Measurements from ENCODE around the gene OGDHL.
"Not testable (repeated sequence)": the region's sequence is repeated elsewhere in the genome, so short reads cannot be mapped to it uniquely, and the experiment has no call there.

OGDHL gene

DNA sequence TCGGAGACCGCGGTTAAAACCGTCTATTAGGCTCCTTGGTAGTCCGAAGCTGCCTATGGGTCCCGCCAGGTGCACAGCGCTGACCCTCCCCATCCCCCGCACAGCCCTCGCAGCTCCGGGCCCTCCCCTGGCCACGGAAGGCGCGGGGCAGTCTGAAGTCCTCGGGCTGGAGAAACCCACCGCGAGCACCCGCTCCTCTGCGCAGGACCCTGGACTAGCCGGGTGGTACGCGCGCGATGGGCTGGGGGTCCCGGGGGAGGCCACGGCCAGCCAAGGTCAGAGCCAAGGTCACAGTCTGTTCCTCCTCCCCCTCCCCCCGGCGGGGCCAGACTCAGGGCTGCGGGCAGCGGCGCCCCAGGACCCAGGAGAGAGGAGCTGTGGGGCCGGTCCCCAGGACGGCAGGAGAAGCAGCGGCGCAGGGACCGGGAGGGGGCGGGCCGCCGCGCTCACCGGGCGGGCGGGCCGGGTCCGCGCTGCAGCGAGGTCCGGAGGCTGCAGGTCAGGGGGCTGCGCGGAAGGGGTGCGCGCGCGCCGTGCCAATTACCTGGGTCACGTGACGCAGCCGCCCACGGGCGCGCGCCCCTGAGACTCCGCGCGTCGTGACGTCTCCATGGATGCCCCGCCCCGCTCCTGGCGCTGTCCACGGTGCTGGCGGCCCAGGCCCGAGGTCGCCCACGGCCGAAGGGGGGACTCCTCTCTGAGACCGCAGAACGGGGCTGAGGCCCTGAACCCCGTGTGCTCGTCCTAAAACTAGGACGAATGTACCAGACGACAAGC lies at the start of gene OGDHL:
OGDHL (minus strand) TSS at position 535 of the 777 bp plus-strand sequence. CDS start 3,731 bp downstream, outside the sequence.
- peak; percentile 47 for DNase-seq

DNA sequence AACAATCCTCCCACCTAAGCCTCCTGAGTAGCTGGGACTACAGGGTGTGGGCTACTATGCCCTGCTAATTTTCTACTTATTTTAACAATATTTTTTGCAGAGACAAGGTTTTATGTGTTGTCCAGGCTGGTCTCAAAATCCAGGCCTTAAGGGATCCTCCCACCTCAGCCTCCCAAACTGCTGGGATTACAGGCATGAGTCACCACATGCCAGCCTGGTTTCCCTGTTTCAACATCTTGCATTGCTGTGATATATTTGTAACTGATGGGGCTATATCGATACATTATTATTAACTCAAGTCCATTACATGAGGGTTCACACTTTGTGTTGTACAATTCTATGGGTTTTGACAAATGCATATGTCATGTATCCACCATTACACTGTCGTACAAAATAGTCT lies 41.9 kb upstream of the OGDHL start:
- no peak for DNase-seq

DNA sequence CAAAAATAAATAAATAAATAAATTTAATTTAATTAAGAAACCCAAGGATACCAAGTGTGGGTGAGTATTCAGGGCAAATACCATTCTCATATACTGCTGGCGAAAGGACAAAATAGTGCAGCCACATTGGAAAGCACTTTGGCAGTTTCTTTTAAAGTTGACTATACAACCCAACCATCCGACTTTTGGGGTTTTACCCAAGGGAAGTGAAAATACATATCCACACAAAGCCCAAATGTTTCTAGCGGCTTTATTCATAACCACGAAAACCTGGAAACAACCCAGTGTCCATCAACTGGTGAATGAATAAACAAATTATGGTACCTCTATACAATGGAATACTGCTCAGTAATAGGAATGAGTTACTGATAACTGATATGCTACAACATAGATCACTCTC lies 36.2 kb upstream of the OGDHL start:
- no peak for DNase-seq

DNA sequence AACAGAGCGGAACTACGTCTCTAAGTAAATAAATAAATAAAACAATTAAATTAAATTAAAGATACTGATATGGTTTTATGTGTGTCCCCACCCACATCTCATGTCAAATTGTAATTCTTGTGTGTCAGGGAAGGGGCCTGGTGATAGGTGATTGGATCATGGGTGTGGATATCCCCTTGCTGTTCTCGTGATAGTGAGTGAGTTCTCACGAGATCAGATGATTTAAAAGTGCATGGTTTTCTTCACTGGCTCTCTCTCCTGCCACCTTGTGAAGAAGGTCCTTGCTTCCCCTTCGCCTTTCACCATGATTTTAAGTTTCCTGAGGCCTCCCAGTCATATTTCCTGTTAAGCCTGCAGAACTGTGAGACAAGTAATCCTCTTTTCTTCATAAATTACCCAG lies 29.0 kb upstream of the OGDHL start:
- no peak for DNase-seq

DNA sequence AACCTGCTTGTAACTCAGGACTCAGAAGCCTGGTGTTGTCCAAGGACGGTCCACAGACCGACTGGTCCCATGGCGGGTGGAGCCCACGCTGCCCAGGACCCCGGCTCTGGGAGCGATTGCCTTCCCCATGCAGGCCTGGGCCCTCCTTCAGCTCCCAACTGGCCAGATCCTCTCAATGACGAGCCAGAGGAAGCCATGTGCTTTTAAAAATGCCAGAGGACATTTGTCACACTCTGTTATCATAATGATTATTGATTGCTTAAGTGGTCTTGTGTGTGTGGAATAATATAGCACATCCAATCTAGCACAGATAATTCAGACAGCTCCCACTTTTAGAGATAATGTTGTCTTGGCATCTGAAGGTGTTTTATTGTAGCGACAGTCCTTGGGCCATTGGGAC lies 22.6 kb upstream of the OGDHL start:
- no peak for DNase-seq

DNA sequence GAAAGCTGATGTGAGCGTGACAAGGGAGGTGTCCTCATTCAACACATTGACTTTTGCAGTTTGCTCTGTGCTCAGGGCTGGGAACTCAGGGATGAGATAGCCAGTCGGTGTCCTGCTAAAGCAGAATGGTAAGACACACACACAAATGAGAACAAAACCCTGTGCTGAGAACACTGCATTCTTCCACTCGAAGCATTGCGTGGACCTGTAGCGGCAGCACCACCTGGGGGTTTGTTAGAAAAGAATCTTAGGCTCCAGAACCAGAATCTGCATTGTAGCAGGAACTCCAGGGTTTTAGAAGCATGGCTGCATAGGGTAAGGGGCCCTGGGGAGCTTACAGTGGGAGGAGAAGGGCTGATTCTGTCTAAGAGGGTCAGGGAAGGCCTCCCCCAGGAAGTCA lies 21.5 kb upstream of the OGDHL start:
- no peak for DNase-seq

DNA sequence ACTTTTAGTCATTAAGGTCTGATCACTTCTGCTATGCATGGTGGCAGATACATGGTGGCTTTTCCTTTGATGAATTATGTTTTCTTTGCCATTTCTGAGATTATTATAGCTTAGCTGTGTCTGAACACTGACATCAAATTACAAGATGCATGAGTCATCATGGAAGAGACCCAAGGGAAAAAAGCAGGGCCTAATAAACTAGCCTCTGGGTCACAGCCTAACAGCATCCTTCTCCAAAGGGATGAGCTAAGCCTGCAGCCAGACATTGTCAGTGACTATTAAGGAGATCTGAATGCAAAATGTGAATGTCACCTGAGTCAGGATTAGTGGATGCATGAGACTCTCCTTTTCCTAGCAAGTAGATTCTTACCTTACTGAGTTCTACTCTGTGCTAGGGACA lies 19.1 kb upstream of the OGDHL start:
- no peak for DNase-seq

DNA sequence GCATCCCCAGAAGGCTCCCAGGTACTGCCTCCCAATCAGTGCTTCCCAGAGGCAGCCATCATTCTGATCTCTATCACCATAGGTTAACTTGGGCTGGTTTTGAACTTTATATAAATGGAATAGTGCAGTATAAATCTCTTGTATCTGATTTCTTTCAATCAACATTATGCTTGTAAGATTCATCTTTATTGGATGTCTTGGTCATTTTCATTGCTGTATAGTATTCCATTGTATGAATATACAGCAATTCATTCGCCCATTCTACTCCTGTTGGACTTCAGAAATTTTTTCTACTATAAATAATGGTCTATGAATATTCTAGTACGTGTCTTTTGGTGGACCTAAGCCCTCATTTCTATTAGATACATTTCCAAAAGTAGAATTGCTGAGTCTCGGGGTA lies 16.1 kb upstream of the OGDHL start:
- DNase-seq: no peak

DNA sequence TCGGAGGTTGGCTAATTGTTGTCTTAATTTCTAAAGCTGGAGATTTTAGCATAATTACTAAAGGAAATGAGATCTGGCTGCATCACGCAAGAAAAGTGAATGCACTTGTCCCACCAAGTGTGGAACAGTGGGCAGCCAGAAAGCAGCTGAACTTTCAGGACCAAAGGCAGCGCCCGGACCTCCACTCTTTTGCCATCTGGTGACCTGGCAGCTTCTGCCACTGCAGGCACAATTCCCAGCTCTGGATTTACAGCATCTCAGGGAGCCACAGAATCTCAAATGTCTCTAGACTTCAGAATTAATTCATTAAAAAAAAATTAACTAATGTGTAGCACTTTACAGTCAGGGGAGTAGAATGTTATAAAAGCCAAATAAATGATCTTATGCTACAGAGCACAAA lies 14.7 kb upstream of the OGDHL start:
- DNase-seq: no peak

DNA sequence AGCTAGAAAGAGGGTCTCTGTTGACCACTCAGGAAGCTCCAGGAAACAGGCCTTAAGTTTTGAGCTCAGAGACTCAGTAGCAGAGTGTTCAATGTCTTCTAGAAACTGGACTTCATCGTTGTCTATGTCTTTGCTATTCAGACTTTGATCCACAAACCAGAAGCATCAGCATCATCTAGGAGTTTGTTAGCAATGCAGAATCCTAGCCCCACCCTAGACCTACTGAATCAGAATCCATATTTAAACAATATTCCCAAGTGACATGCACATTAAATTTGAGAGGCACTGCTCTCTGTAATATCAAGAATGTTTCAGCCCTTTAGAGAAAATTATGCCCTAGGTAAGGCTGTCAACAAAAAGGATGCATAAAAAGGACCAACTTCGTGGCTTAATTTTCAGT lies 12.9 kb upstream of the OGDHL start:
- no peak for DNase-seq

DNA sequence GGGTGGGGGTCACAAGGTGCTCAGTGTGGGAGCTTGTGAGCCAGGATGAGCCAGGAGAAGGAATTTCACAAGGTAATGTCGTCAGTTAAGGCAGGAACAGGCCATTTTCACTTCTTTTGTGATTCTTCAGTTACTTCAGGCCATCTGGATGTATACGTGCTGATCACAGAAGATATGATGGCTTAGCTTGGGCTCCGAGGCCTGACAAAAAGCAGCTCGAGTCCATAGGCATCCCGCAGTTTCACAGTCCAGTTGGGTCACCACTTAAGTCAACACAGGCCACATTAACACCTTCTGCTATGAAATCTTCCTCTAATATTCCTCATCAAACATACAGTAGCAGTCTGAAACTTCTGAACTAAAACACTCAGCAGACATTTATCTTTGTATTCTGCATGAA lies 10.8 kb upstream of the OGDHL start:
- not testable (repeated sequence) for DNase-seq

DNA sequence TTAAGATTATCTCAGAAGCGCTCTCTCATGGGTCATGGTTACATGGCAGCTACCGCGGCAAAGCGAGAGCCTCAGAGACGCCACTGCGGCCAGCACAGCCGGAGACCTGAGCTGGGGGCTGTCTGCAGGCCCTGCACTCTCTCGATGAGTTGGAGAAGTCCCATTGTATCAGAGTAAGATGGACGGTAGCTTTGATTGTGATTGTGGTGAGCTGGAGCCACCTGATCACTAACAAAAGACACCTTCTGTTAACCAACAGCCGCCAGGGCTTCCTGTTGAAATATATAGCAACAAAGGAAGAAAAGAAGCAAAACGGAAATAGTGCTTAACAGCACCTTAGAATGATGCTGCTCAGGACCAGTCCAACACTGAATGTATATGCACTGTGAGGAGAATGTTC lies 8.9 kb upstream of the OGDHL start:
- not testable (repeated sequence) for DNase-seq

DNA sequence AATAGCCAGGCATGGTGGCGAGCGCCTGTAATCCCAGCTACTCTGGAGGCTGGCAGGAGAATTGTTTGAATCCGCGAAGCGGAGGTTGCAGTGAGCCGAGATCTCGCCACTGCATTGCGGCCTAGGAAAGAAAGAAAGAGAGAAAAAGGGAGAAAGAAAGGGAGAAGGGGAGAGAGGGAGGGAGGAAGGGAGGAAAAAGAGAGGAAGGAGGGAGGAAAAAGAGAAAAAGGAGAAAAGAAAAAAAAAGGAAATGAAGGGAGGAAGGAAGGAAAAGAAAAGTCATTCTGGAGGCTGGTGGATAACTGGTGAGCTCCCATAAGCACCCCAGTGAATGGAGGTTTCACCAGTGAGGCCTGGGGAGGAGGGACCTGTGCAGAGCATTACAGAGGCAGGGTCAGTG lies 7.6 kb upstream of the OGDHL start:
- DNase-seq: no peak

DNA sequence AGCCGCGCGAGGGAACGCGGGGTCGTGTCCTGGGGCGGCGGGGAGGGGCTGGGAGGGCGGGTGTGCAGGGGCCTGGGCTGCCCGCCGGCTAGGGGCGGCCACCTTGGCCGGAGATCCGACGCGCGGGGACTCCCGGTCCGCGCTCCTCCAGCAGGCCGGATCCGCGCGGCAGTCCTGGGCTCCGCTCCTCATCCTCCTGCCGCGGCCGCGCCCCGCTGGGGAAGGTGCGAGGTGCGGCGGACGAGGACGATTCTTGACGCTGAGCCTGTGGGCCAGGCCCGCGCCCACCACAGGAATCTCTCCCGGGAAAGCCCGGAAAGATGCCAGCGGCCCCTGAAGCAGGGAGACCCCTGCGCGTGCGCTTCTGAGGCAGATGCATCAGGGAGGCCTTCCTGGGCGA lies 6.6 kb upstream of the OGDHL start:
- DNase-seq: no peak

DNA sequence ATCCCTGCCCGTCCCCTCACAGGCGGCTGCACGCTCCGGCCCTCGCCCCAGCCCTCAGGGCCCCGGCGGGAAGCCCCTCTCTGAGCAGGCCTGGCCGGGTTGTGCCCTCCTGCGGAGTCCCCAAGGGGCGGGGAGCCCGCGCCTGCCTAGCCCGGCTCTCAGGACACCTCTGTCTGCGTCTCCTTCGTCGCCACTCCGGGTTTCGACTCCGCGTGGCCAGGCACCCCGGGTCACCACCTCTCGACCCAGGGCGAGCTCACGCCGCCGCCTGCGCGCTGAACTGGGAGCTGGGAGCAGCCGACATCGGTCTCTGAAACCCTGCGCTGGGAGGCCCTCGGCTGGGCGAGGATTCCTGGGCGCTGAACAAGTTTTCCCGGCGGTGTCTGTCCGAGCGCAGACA lies 6.2 kb upstream of the OGDHL start:
- no peak for DNase-seq

DNA sequence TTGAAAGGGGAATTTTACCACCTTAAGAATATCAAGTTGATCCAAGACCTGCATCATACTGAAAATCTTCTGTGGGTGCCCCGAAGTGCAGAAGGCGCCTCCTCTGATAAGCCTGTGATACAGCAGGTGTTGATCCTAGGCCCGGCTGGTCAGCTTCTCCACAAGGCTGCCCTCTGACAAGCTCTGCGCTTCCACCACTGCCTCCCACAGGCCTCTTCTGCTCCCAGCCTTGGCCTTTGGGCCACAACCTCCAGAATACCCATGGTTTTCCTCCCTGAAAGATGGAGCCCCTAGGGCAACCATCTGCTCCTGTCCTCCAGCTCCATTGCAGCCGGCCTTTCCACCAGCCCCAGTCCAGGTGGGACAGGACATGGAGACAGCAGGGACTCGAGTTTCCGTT lies 5.6 kb upstream of the OGDHL start:
- no peak for DNase-seq

DNA sequence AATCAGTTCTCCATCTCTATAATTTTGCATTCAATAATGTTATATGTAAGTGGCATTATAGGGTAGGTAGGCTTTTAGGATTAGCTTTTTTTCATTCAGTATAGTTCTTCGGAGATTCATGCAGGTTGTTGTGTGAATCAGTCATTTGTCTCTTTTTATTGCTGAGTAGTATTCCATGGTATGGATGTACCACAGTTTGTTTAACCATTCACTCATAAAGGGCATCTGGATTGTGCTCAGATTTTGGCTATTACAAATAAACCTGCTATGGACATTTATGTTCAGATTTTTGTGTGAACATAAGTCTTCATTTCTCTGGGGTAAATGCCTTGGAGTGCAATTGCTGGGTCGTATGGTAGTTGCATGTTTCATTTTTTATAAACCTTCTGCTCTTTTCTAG lies 4.4 kb upstream of the OGDHL start:
- DNase-seq: no peak

DNA sequence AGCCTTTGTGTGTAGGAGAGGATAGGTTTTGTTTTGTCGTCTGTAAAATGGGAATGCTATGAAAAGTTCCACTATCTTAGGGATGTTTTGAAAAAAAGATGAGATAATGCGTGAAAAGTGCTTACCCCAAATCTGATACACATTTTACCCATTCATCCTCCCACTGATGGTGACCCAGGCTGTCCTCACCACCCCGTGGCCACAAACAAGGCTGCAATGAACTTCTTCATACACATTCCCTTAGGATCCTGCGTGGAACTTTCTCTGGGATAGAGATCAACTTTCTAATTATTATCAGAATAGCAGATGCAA lies 399 bp upstream of the OGDHL start:
- DNase-seq: no peak

DNA sequence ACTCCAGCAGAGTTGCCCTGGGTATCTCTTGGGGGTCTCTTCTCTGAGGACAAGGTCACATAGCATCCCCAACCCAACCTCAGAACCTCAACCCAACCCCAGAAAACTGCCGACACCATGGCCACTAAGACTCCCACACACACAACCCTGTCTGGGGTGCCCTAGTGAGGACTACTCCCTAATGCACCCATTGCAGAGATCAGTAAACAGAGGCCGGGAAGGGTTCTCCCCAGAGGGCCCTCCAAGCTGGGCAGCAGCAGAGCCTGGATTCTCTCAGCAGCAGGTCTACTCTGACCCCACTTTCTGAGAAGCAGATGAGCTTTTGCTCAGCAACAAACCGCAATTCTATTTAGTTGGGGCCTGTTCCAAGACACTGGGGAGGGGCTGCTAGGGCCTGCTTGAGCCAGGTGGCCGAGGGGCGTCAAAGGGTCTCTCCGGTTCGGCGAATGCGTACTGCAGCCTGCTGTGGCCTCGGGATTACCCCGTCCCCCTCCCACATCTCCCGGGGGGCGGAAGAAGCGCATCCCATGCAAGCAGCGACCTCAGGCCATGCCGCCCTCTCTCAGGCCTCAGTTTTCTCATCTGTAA lies 828 bp downstream of the OGDHL start:
- DNase-seq: no peak

DNA sequence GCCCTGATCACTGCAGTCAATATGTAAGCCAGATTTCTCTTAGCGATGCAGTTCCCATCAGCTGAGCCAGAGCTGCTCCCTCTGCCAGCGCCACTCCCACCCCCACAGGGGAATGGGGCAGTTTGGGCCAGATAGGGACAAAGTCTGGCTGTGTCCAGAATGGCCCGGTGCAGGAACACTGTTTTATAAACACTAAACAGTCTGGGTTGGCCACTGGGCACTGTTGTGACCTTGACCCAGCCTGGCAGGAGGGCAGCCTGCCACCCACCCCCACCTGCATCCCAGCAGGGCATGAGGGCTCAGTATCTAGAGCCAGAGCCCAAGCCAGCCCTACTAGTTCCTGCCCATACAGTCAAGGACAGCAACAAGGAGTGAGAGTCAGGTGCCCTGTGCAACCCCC lies 1.3 kb downstream of the OGDHL start:
- DNase-seq: no peak

DNA sequence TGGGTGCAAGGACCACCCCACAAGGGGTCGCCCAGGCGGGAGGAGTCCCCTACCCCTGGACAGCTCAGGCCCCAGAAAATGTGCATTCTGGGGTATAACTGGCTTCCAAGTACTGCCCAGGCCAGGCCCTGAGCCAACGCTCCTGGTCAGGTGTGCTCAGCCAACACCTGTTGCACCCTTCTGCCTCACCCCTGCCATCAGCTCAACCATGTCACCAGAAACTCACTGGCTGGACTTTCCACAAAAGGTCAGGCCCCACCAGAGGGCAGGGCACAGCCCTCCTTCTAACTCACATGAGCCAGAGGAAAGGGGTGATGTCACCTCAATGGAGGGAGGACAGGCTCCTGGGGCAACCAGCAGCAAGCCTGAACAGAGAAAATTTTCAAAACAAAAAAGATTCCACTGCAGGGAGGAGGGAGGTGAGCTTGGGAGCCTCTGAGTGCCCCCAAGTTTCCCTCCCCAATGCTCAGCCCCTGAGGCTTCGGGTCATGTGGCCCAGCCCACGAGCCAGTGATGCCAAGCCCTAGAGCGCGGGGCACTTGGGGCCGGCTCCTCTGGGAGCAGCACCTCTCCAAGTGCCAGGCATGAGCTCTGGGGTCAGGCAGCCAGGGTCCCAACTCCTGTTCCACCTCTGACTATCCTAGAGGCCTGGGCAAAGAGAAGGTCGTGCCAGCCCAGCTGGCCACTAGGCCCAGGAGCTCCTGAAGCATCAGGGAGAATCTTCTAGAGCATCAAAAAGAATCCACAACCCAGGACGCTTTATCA lies 2.2 kb downstream of the OGDHL start:
- DNase-seq: no peak

DNA sequence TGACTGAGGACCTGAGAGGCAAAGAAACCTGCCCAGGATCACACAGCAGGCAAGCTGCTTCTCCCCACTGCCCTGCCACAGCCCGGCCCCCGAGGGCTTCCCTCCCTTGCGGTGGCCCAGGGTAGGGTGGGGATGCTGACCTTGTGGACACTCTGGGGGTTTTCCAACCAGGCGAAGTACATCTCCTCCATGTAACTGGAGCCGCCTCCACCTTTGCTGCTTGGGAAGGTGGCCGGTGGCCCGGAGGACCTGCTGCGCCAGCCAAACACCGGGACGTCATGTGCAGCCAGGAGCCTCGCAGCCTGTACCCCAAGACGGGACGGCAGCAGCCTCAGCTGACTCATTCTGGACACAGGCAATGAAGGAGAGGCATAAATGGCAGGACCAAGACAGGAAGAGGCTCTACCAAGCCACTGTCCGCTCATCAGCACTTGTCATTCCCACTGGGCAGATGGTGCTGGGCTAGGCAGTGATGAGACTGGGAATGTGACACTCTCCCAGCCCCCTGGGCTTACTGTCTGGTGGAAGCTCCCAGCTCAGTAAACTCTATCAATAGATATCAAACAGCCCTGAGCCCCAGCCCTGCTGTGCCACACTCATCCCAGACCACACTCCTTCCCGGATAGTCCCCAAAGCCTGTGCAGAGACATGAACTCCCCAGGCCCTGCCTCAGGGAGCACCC lies 3.7 kb downstream of the OGDHL start:
- no peak for DNase-seq

DNA sequence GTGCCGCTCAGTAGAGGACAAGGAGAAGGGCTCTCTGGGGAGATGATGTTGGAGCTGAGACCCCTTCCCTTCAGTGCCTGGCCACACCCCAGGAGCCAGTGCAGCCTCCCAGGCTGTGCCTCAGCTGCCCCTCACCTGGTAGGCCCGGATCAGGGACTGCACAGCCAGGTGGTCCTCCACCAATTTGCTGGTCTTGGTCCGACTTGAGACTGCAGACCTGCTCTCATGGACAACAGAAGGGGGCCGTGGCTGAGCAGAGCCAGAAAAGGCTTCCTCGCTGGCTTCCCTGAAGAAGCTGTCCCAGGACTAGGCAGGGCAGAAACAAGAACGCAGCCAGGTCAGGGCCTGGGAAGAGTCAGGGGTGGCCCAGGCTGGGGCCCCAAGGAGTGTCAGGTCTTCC lies 5.5 kb downstream of the OGDHL start:
- no peak for DNase-seq

DNA sequence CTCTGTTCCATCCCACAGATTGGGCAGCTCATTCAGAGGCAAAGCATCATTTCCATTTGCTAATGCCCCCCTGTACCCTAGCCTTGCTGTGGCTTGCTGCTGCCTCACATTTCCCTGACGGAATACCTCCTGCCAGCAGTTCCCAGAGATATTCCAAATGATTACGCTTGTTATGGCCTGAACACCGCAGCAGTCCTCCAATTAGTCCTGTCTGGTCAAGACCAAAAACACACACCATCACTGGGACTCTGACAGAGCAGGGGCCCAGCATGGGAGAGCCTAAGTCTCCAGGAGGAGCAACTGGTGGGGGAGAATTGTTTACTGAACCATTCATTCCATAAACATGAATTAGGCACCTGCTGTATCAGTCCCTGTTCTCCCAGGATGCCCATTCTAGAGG lies 6.1 kb downstream of the OGDHL start:
- no peak for DNase-seq
